BLaER1 treated with 17β-estradiol and CSF1 and Interleukin-3, amounts not matched to agents 10 nM and 100 nM (cell line): ENCODE data around the gene TMEM273.

Experiments used
- H3K27ac ChIP-seq, 11 experiments: shearing (Covaris generic); formaldehyde crosslinking; 2 replicates each; pipeline ENCODE4 v1.8.1; 2022
- H3K27me3 ChIP-seq, 11 experiments: shearing (Covaris generic); formaldehyde crosslinking; 2 replicates each; pipeline ENCODE4 v1.8.1; 2022
- H3K36me3 ChIP-seq, 11 experiments: shearing (Covaris generic); formaldehyde crosslinking; 2 replicates each; pipeline ENCODE4 v1.8.1; 2022
- H3K4me1 ChIP-seq, 10 experiments: shearing (Covaris generic); formaldehyde crosslinking; 2 replicates each; pipeline ENCODE4 v1.8.1; 2022
- H3K4me2 ChIP-seq, 11 experiments: shearing (Covaris generic); formaldehyde crosslinking; 2 replicates each; pipeline ENCODE4 v1.8.1; 2022
- H3K4me3 ChIP-seq, 10 experiments: shearing (Covaris generic); formaldehyde crosslinking; 2 replicates each; pipeline ENCODE4 v1.8.1; 2022
- H3K9ac ChIP-seq, 11 experiments: shearing (Covaris generic); formaldehyde crosslinking; 2 replicates each; pipeline ENCODE4 v1.8.1; 2022
- H3K9me3 ChIP-seq, 11 experiments: shearing (Covaris generic); formaldehyde crosslinking; replicated peaks in 1 of 11; 2 replicates each; pipeline ENCODE4 v1.8.1; 2022
- H4K20me1 ChIP-seq, 11 experiments: shearing (Covaris generic); formaldehyde crosslinking; 2 replicates each; pipeline ENCODE4 v1.8.1; 2022
- Cebpa-rat ChIP-seq, 11 experiments: shearing (Covaris generic); IDR thresholded peaks; 2 replicates each; pipeline ENCODE4 v1.8.1; 2022

The TMEM273 gene

GRCh38 chr10:49171326-49172060 is 16.7 kb downstream of the TMEM273 start:
- no peak for TF ChIP-seq Cebpa-rat (IDR thresholded peaks at IDR 0.05)
- H3K4me2 ChIP-seq: peak overlapping the region; percentile 52 to 96 (median 72)

GRCh38 chr10:49170632-49171325 is 17.4 kb downstream of the TMEM273 start:
- Histone ChIP-seq H3K27ac (no peak overlapping the region; a peak in 1 of 22 replicates), H3K4me3 (no peak overlapping the region), H3K4me2 (peak overlapping the region in 4 of 11 experiments; percentile 87 to 96 (median 91); a peak in 8 of 22 replicates), H3K9me3 (no peaks in the 10 kb centered on the region), H3K36me3 (peaks cover 0 to 25% (median 14%) of the 10 kb centered on the region in 11 experiments; a peak in 11 of 22 replicates), H3K4me1 (peaks cover 34 to 89% (median 66%) of the 10 kb centered on the region in 10 experiments), H3K9ac (no peak overlapping the region), H4K20me1 (peaks cover 0 to 96% (median 67%) of the 10 kb centered on the region in 11 experiments; a peak in 14 of 22 replicates), H3K27me3 (no peaks in the 10 kb centered on the region)
- no peak for TF ChIP-seq Cebpa-rat (IDR thresholded peaks at IDR 0.05)

More at GRCh38 chr10:49171326-49172060, 16.7 kb downstream of the TMEM273 start:
- Histone ChIP-seq H3K36me3 (peaks cover 0 to 24% (median 7%) of the 10 kb centered on the region in 11 experiments; a peak in 11 of 22 replicates), H3K9ac (no peak overlapping the region), H4K20me1 (peaks cover 0 to 96% (median 67%) of the 10 kb centered on the region in 11 experiments; a peak in 14 of 22 replicates), H3K4me1 (peaks cover 34 to 92% (median 70%) of the 10 kb centered on the region in 10 experiments), H3K27ac (0 out of 22 replicates have a peak overlapping the region, but pooled peaks of 3 of the 11 experiments have one; percentile 8 to 46 (median 32)), H3K4me3 (no peak overlapping the region), H3K27me3 (no peaks in the 10 kb centered on the region), H3K9me3 (no peaks in the 10 kb centered on the region)

DNA sequence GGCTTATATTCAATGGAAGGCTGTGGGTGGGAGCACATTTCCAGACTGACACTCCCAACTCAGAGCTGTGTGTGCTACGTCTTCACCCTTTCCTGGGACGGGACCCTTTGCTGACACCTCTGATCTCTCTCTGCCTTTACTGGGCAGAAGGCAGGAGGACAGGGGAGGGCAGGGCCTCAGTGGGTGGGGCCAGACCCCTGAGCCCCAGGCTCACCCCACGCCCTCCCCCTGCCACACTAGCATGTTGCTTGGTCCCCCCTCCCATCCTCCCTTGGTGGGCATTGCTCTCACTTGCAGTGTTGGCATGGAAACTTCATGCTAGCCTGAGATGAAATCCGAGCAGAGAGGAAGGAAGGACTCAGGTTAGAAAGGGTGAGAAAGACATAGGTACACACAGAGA is 18.4 kb downstream of the TMEM273 start:
- H4K20me1 ChIP-seq: peaks cover 0 to 97% (median 67%) of the 10 kb centered on the region in 11 experiments; a peak in 14 of 22 replicates

DNA sequence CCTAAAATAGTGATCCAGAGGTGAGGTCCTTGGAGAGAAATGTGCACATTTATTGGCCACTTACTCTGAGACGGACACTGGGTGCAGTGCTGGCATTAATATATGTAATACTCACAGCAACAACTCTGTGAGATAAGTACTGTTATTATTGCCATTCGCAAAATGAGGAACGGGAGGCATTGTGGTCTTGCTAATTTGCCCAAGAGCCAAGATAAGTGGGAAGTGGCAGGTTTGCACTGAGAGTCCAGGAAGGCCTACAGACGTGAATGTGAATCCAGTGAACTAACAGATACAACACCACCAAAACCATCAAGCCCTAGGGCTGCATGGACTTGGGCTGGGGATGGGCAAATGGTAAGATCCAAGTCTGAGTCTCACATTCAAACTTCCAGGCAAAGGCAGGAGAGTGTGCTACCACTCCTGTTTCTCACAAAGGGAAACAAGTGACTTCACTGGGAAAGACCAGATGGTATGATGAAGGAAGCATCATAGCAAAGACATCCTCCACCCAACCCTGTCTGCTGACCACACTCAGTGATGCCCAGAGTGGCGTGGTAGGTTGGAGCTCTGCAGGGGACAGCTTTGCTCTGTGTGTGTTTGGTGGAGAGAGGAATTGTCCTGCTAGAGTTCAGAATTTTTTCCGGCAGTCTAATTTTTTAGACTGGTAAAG is 19.2 kb downstream of the TMEM273 start:
- H3K4me3 ChIP-seq: no peak overlapping the region
- H3K9ac ChIP-seq: no peak overlapping the region
- no peaks in the 10 kb centered on the region for H3K27me3 ChIP-seq
- H3K4me1 ChIP-seq: peaks cover 20 to 79% (median 50%) of the 10 kb centered on the region in 10 experiments
- H3K4me2 ChIP-seq: peak overlapping the region in 6 of 11 experiments; percentile 10 to 96 (median 68); a peak in 10 of 22 replicates
- no peak overlapping the region for H3K27ac ChIP-seq
- H4K20me1 ChIP-seq: peaks cover 0 to 97% (median 63%) of the 10 kb centered on the region in 11 experiments; a peak in 14 of 22 replicates
- H3K36me3 ChIP-seq: peaks cover 0 to 43% (median 14%) of the 10 kb centered on the region in 11 experiments; a peak in 12 of 22 replicates
- no peaks in the 10 kb centered on the region for H3K9me3 ChIP-seq
- TF ChIP-seq Cebpa-rat (IDR thresholded peaks at IDR 0.05): no peak

More for the DNA sequence above, 18.4 kb downstream of the TMEM273 start:
- Histone ChIP-seq H3K36me3 (peaks cover 0 to 35% (median 14%) of the 10 kb centered on the region in 11 experiments; a peak in 12 of 22 replicates), H3K4me1 (peaks cover 28 to 79% (median 56%) of the 10 kb centered on the region in 10 experiments), H3K9me3 (no peaks in the 10 kb centered on the region), H3K27ac (no peak overlapping the region), H3K4me2 (peak overlapping the region in 3 of 11 experiments; percentile 88 to 96 (median 94); a peak in 6 of 22 replicates), H3K9ac (no peak overlapping the region), H3K4me3 (no peak overlapping the region), H3K27me3 (no peaks in the 10 kb centered on the region)
- no peak for TF ChIP-seq Cebpa-rat (IDR thresholded peaks at IDR 0.05)

DNA sequence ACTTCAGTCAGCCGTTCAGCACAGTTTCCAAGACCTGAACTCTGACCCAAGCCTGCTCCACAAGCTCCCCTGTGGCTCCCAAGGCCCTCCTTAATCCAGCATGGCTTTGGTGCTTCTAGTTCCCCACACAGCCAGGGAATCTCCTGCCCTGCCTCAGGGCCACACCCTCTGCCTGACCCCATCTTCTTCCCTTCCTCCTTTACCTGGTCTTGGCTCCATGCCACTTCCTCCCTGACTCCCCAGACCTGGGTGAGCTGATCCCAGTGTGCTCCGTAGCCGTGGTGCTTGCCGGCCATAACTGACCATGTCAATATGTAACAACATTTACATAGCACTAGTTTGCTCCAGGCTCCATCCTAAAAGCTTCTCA is 20.0 kb downstream of the TMEM273 start:
- H3K4me2 ChIP-seq: peak overlapping the region in 4 of 11 experiments; percentile 7 to 57 (median 28); a peak in 5 of 22 replicates
- TF ChIP-seq Cebpa-rat (IDR thresholded peaks at IDR 0.05): no peak
- no peak overlapping the region for H3K27ac ChIP-seq
- H3K27me3 ChIP-seq: no peaks in the 10 kb centered on the region
- peaks cover 0 to 93% (median 57%) of the 10 kb centered on the region in 11 experiments; a peak in 14 of 22 replicates for H4K20me1 ChIP-seq
- peaks cover 0 to 49% (median 14%) of the 10 kb centered on the region in 11 experiments; a peak in 12 of 22 replicates for H3K36me3 ChIP-seq
- H3K4me3 ChIP-seq: no peak overlapping the region
- H3K9me3 ChIP-seq: no peaks in the 10 kb centered on the region
- peaks cover 13 to 75% (median 43%) of the 10 kb centered on the region in 10 experiments for H3K4me1 ChIP-seq
- H3K9ac ChIP-seq: no peak overlapping the region

DNA sequence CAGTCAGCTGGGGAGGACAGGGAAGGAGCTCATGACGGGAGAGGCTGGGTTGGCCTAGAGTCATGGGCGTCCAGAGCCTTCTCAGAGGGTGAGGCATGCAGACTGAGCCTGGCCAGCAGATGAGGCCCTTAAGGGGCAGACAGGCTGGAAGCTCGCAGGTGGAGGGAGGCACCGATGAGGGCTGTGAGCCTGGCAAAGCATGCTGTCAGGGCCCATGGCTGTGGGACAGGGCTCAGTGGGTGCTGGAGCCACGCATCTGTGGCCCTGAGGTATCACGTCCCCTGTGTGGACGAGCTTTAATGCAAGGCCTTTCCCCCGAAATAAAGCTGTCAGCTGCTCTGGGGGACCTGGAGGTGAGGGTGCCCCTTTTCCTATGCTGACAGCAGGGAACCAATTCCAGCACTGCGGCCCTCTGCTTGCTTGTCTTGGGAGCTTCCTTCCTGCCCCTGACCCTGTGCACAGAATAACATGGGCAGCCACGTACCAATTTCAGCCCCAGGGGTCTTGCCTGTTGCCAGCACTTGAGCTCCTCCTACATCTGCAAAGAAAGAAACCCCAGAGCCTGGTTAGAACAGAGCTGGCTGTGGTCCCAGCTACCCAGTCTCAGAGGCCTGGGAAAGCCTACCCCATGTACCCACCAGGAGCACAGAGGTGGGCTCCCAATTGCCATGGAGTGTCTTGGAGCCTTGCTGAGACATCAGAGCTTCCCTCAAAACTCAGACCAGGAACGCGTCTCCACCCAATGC is 20.6 kb downstream of the TMEM273 start:
- peaks cover 0 to 55% (median 14%) of the 10 kb centered on the region in 11 experiments; a peak in 12 of 22 replicates for H3K36me3 ChIP-seq
- peak overlapping the region in 4 of 11 experiments; percentile 7 to 57 (median 28); a peak in 4 of 22 replicates for H3K4me2 ChIP-seq
- H3K4me1 ChIP-seq: peaks cover 10 to 70% (median 37%) of the 10 kb centered on the region in 10 experiments
- no peaks in the 10 kb centered on the region for H3K9me3 ChIP-seq
- no peak for TF ChIP-seq Cebpa-rat (IDR thresholded peaks at IDR 0.05)
- H3K9ac ChIP-seq: no peak overlapping the region
- H3K27ac ChIP-seq: no peak overlapping the region
- no peaks in the 10 kb centered on the region for H3K27me3 ChIP-seq
- H4K20me1 ChIP-seq: peaks cover 0 to 88% (median 52%) of the 10 kb centered on the region in 11 experiments; a peak in 14 of 22 replicates
- no peak overlapping the region for H3K4me3 ChIP-seq

DNA sequence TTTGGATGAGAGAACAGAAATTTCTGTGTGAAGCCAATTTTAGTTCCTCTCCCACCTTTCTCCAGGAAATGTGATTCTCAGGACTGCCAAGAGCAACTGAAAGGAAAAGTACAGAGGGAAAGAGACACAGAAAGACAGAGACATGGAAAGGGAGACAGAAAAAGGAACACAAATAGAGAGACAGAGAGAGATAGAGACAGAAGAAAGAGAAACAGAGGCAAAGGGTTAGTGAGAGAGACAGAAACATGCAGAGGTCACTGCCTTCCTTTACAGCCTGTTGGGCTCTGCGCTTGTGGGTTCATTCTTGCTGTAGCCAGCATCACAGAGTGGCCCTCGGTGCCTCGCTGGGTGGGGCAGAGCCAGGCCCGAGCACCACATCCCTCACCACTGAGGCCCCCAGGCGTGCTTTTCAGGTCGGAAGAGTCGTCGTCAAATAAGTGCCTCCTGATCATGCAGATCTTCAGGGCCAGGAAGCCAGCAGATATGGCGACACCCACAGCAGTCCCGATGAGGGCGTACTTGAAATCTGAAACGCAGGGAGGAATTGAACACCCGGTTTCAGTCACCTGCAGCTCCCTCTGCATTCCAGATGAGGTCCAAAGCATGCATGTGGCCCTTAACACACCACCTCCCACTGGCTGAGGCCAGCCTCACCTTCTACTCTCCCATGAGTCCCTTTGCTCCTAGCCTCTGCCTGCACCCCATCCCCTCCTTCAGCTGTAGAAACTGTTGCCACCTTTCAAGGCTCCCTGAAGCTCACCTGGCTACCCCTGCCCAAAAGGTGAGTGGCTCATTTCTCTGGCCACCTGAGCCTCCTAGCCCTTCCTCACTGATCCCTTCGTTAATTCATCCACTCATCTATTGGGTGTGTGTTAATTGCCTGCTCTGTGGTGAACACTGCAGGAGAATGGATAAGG is 21.4 kb downstream of the TMEM273 start:
- no peaks in the 10 kb centered on the region for H3K9me3 ChIP-seq
- H3K9ac ChIP-seq: no peak overlapping the region; a peak in 1 of 22 replicates
- H3K27me3 ChIP-seq: no peaks in the 10 kb centered on the region
- H3K4me2 ChIP-seq: peak overlapping the region in 2 of 11 experiments; percentile 7 to 8; a peak in 2 of 22 replicates
- no peak for TF ChIP-seq Cebpa-rat (IDR thresholded peaks at IDR 0.05)
- H3K4me1 ChIP-seq: peaks cover 2 to 61% (median 28%) of the 10 kb centered on the region in 10 experiments
- peaks cover 0 to 87% (median 43%) of the 10 kb centered on the region in 11 experiments; a peak in 14 of 22 replicates for H4K20me1 ChIP-seq
- H3K27ac ChIP-seq: peak overlapping the region in 1 of 11 experiments; percentile 1; a peak in 1 of 22 replicates
- H3K4me3 ChIP-seq: no peak overlapping the region
- peaks cover 0 to 58% (median 14%) of the 10 kb centered on the region in 11 experiments; a peak in 12 of 22 replicates for H3K36me3 ChIP-seq
